ENCODE results near the gene AP3D1. TPM values are rescaled to one million over a fixed set of nuclear protein-coding genes. Genes with fewer than 3 reads are reported as not detected.

AP3D1 gene
- total and polyA plus RNA-seq, 2 donors (not counting 3 experiments of a cell fraction or from before 2014, with no cell fraction given), result 130 to 137 TPM

DNA sequence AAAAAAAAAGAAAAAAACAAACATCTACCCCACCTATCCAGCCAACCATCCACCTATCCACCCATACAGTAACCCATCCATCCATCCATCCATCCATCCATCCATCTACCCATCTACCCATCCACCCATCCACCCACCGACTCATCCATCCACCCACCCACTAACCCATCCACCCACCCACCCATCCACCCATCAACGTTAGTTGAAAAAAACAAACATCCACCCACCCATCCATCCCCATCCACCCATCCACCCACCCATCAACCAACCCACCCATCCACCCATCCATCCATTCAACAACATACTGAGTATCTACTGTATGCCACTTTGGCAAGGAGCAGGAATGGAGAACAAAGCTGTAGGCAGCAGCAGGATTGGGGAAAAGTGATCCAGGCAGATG lies 6.1 kb upstream of the AP3D1 start:
- DNase-seq (ENCODE audit: low read depth, low spot score) (no peak), FAIRE-seq (no peak)
- CTCF ChIA-PET, result interaction anchor here (1.1 to 2.5 kb wide), 9 partner anchors 12 to 234 kb away, joined by 3 to 12 read pairs (median 6); no protein-coding TSS in a partner anchor
- Histone ChIP-seq H3K9me1 (replicated peaks; ENCODE audit: control insufficient read depth, extremely low read depth, insufficient read depth, low read length) (no peaks in the 10 kb centered on the region), H3K4me2 (ENCODE audit: insufficient read depth, low read length) (no peak overlapping the region), H3K4me3 (replicated peaks in 1 of 3; ENCODE audit: insufficient read depth in 1 of 3, low read depth in 1 of 3, low read length in 3 of 3) (no peak overlapping the region), H3K4me1 (ENCODE audit: control insufficient read depth, extremely low read depth, insufficient read depth, low read length) (no peaks in the 10 kb centered on the region), H3K27me3 (ENCODE audit: control insufficient read depth in 2 of 2, insufficient read depth in 2 of 2, low read length in 2 of 2) (no peaks in the 10 kb centered on the region), H2AFZ (ENCODE audit: low read depth, low read length) (no peak overlapping the region), H3K36me3 (ENCODE audit: control insufficient read depth in 2 of 2, extremely low read depth in 1 of 2, insufficient read depth in 2 of 2, low read length in 2 of 2) (no peaks in the 10 kb centered on the region), H3K27ac (ENCODE audit: insufficient read depth, low read depth, low read length) (no peak overlapping the region), H4K20me1 (replicated peaks; ENCODE audit: control insufficient read depth, extremely low read depth, insufficient read depth, low read length) (no peaks in the 10 kb centered on the region), H3K79me2 (ENCODE audit: control insufficient read depth, insufficient read depth, low read length) (no peaks in the 10 kb centered on the region), H3K9ac (replicated peaks; ENCODE audit: extremely low read depth, insufficient read depth, low read length) (no peak overlapping the region), H3K9me3 (replicated peaks; ENCODE audit: control insufficient read depth, insufficient read depth, low read length) (no peaks in the 10 kb centered on the region)
- dilution Hi-C loops (cut with MboI; ENCODE audit: extremely low pct_ligation_motif_present, low sequenced_read_pairs) (no loop called here), intact Hi-C loops (cut with micrococcal nuclease) (loop anchor here (2.0 kb wide), 1 partner anchor 233 kb away; no protein-coding TSS in a partner anchor)
- POLR2A ChIA-PET, result no interaction called here
- no TSS peak for BruUV-seq (replicated peaks)
- TF ChIP-seq POLR2A (IDR thresholded peaks at IDR 0.05; ENCODE audit: low read depth, low read length), result no peak
- TF ChIP-seq, protein P1, sequence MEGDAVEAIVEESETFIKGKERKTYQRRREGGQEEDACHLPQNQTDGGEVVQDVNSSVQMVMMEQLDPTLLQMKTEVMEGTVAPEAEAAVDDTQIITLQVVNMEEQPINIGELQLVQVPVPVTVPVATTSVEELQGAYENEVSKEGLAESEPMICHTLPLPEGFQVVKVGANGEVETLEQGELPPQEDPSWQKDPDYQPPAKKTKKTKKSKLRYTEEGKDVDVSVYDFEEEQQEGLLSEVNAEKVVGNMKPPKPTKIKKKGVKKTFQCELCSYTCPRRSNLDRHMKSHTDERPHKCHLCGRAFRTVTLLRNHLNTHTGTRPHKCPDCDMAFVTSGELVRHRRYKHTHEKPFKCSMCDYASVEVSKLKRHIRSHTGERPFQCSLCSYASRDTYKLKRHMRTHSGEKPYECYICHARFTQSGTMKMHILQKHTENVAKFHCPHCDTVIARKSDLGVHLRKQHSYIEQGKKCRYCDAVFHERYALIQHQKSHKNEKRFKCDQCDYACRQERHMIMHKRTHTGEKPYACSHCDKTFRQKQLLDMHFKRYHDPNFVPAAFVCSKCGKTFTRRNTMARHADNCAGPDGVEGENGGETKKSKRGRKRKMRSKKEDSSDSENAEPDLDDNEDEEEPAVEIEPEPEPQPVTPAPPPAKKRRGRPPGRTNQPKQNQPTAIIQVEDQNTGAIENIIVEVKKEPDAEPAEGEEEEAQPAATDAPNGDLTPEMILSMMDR (IDR thresholded peaks at IDR 0.05; ENCODE audit: extremely low read depth in 1 of 2, insufficient read depth in 1 of 2, low read depth in 1 of 2, low read length in 2 of 2), result no peak
- TF ChIP-seq FOS (IDR thresholded peaks at IDR 0.05; ENCODE audit: borderline replicate concordance, insufficient read depth, low read length), result no peak
- no peak for TF ChIP-seq MYC (IDR thresholded peaks at IDR 0.05; ENCODE audit: low read depth, low read length)
- no peak for TF ChIP-seq JUN (IDR thresholded peaks at IDR 0.05; ENCODE audit: borderline replicate concordance, insufficient read depth, insufficient read length, low read depth)
- TF ChIP-seq EZH2 (IDR thresholded peaks at IDR 0.05; ENCODE audit: borderline replicate concordance, low read depth, low read length, severe bottlenecking), result no peak
- TF ChIP-seq, protein P2, sequence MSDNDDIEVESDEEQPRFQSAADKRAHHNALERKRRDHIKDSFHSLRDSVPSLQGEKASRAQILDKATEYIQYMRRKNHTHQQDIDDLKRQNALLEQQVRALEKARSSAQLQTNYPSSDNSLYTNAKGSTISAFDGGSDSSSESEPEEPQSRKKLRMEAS (IDR thresholded peaks at IDR 0.05; ENCODE audit: insufficient read depth, insufficient read length), result no peak
- TF ChIP-seq GATA2 (IDR thresholded peaks at IDR 0.05; ENCODE audit: insufficient read depth, insufficient read length, low read depth, low read length), result no peak
- no peak for TF ChIP-seq POLR2AphosphoS5 (IDR thresholded peaks at IDR 0.05; ENCODE audit: insufficient read depth, low read depth, low read length)

Data from endothelial cell of umbilical vein (primary cell).